Ishikawa (cell line): ENCODE measurements around the gene CLIC4.

Experiments used
- EP300 ChIP-seq: IDR thresholded peaks from 2 replicates; pipeline ENCODE4 v1.6.1; 2012; ENCODE audit warnings: borderline replicate concordance
- FOXM1 ChIP-seq: IDR thresholded peaks from 2 replicates; pipeline ENCODE4 v1.6.1; 2012; ENCODE audit warnings: low read depth, borderline replicate concordance
- NFIC ChIP-seq: IDR thresholded peaks from 2 replicates; pipeline ENCODE4 v1.6.1; 2012
- RAD21 ChIP-seq: IDR thresholded peaks from 2 replicates; pipeline ENCODE4 v1.6.1; 2012; ENCODE audit warnings: low read depth
- TAF1 ChIP-seq: IDR thresholded peaks from 2 replicates; pipeline ENCODE4 v1.6.1; 2012; ENCODE audit warnings: low read depth, mild to moderate bottlenecking
- YY1 ChIP-seq: IDR thresholded peaks from 2 replicates; pipeline ENCODE4 v1.6.1; 2012; ENCODE audit warnings: low read depth
- ZBTB7A ChIP-seq: IDR thresholded peaks from 2 replicates; pipeline ENCODE4 v1.6.1; 2012; ENCODE audit warnings: low read depth
- TF ChIP-seq, protein P1 (sequence below): IDR thresholded peaks from 2 replicates; pipeline ENCODE4 v1.6.1; 2012; ENCODE audit warnings: low read depth, mild to moderate bottlenecking
- TF ChIP-seq, protein P2 (sequence below): IDR thresholded peaks from 2 replicates; pipeline ENCODE4 v1.6.1; 2012

DNA sequence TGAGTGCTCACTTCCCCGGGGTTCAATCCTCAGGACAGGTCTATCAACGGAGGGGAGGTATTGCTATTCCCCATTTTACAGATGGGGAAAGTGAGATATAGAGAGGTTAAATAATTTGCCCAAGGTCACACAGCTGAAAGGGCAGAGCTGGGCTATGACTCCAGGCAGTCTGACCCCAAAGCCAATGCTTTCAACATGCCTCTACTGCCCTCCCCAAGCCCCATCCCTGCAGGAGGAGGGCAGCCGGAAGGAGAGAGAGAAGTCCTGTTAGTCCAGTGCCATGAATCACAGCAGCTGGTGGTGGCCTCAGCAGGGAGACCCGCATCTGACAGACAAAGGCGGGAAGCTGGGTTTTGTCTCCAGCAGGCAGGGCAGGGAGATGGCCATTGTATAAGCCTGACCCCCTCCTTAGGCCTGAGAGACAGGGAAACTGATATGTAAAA, 20.0 kb upstream of the CLIC4 start:
- TF ChIP-seq YY1 (no peak), ZBTB7A (no peak), EP300 (no peak), FOXM1 (no peak), TAF1 (no peak), NFIC (no peak), RAD21 (no peak)
- TF ChIP-seq, protein P1, sequence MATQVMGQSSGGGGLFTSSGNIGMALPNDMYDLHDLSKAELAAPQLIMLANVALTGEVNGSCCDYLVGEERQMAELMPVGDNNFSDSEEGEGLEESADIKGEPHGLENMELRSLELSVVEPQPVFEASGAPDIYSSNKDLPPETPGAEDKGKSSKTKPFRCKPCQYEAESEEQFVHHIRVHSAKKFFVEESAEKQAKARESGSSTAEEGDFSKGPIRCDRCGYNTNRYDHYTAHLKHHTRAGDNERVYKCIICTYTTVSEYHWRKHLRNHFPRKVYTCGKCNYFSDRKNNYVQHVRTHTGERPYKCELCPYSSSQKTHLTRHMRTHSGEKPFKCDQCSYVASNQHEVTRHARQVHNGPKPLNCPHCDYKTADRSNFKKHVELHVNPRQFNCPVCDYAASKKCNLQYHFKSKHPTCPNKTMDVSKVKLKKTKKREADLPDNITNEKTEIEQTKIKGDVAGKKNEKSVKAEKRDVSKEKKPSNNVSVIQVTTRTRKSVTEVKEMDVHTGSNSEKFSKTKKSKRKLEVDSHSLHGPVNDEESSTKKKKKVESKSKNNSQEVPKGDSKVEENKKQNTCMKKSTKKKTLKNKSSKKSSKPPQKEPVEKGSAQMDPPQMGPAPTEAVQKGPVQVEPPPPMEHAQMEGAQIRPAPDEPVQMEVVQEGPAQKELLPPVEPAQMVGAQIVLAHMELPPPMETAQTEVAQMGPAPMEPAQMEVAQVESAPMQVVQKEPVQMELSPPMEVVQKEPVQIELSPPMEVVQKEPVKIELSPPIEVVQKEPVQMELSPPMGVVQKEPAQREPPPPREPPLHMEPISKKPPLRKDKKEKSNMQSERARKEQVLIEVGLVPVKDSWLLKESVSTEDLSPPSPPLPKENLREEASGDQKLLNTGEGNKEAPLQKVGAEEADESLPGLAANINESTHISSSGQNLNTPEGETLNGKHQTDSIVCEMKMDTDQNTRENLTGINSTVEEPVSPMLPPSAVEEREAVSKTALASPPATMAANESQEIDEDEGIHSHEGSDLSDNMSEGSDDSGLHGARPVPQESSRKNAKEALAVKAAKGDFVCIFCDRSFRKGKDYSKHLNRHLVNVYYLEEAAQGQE: no peak
- TF ChIP-seq, protein P2, sequence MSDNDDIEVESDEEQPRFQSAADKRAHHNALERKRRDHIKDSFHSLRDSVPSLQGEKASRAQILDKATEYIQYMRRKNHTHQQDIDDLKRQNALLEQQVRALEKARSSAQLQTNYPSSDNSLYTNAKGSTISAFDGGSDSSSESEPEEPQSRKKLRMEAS: no peak
